Astrocyte (in vitro differentiated cells and primary cell): ENCODE data around the gene NAV2. TPM values are rescaled to one million over a fixed set of nuclear protein-coding genes. Genes with fewer than 3 reads are reported as not detected.

Experiments
- DNase-seq: peaks from one replicate; pipeline ENCODE4 v3.0.0-alpha.2; 2010; ENCODE audit warnings: low read depth
- FAIRE-seq: peaks from 2 replicates; lab custom pipeline; 2011; peaks lifted over from hg19 to GRCh38; lab: Jason Lieb, UNC
- H2AFZ ChIP-seq: 2 replicates; pipeline ENCODE4 v1.6.0; 2012; ENCODE audit warnings: low read depth, low read length, inconsistent platforms
- H3K27ac ChIP-seq: 2 replicates; pipeline ENCODE4 v1.5.1; 2011; ENCODE audit warnings: low read depth, low read length, inconsistent platforms
- H3K27me3 ChIP-seq: 2 replicates; pipeline ENCODE4 v1.6.0; 2011; ENCODE audit warnings: low read length, inconsistent platforms; ENCODE audit not compliant: insufficient read depth
- H3K36me3 ChIP-seq: 2 replicates; pipeline ENCODE4 v1.5.1; 2011; ENCODE audit warnings: low read length, inconsistent platforms; ENCODE audit not compliant: insufficient read depth
- H3K4me1 ChIP-seq: 2 replicates; pipeline ENCODE4 v1.5.1; 2011; ENCODE audit warnings: low read length, inconsistent platforms; ENCODE audit not compliant: insufficient read depth
- H3K4me2 ChIP-seq: 2 replicates; pipeline ENCODE4 v1.6.0; 2012; ENCODE audit warnings: low read length, inconsistent platforms
- H3K4me3 ChIP-seq: 2 replicates; pipeline ENCODE4 v1.5.1; 2011; ENCODE audit warnings: low read depth, mild to moderate bottlenecking, low read length, inconsistent platforms; ENCODE audit not compliant: insufficient read depth
- H3K79me2 ChIP-seq: 2 replicates; pipeline ENCODE4 v1.6.0; 2012; ENCODE audit warnings: mild to moderate bottlenecking, low read length, inconsistent platforms; ENCODE audit not compliant: insufficient read depth
- H3K9ac ChIP-seq: 2 replicates; pipeline ENCODE4 v1.6.0; 2012; ENCODE audit warnings: mild to moderate bottlenecking, low read length, inconsistent platforms
- H3K9me3 ChIP-seq: 2 replicates; pipeline ENCODE4 v1.5.1; 2012; ENCODE audit warnings: low read depth, mild to moderate bottlenecking, low read length, inconsistent platforms; ENCODE audit not compliant: insufficient read depth
- H4K20me1 ChIP-seq: 2 replicates; pipeline ENCODE4 v1.6.0; 2012; ENCODE audit warnings: low read length, inconsistent platforms; ENCODE audit not compliant: insufficient read depth
- H3K27ac Mint-ChIP-seq: one replicate; pipeline ENCODE4 v1.8.0; 2021; ENCODE audit warnings: mild to moderate bottlenecking, mixed read lengths; ENCODE audit not compliant: unreplicated experiment
- H3K27me3 Mint-ChIP-seq: one replicate; pipeline ENCODE4 v1.8.0; 2021; ENCODE audit warnings: low read depth, mixed read lengths; ENCODE audit not compliant: unreplicated experiment
- H3K36me3 Mint-ChIP-seq: one replicate; pipeline ENCODE4 v1.8.0; 2021; ENCODE audit warnings: low read depth, mixed read lengths; ENCODE audit not compliant: unreplicated experiment
- H3K4me1 Mint-ChIP-seq: one replicate; pipeline ENCODE4 v1.8.0; 2021; ENCODE audit warnings: low read depth, mixed read lengths; ENCODE audit not compliant: unreplicated experiment
- H3K4me3 Mint-ChIP-seq: one replicate; pipeline ENCODE4 v1.8.0; 2021; ENCODE audit warnings: mild to moderate bottlenecking, moderate library complexity, mixed read lengths; ENCODE audit not compliant: unreplicated experiment
- H3K9me3 Mint-ChIP-seq: one replicate; pipeline ENCODE4 v1.8.0; 2021; ENCODE audit warnings: mild to moderate bottlenecking, mixed read lengths; ENCODE audit not compliant: unreplicated experiment
- CTCF ChIP-seq: IDR thresholded peaks from 2 replicates; pipeline ENCODE4 v1.5.1; 2011; ENCODE audit warnings: low read depth, mild to moderate bottlenecking, inconsistent platforms, low read length, moderate library complexity; ENCODE audit not compliant: insufficient read depth
- EZH2 ChIP-seq: IDR thresholded peaks from 2 replicates; pipeline ENCODE4 v1.6.1; 2012; ENCODE audit warnings: mild to moderate bottlenecking, low read length, inconsistent platforms; ENCODE audit not compliant: insufficient read depth
- total RNA-seq: library from RNA; stranded (reverse); gene quantifications from 2 replicates; pipeline ENCODE4 v1.2.1, GENCODE V29; 2021

Gene NAV2
- total RNA-seq, 1 donor from 2014 or later = 20.6 TPM

GRCh38 chr11:19785265-19785664 is 72.6 kb downstream of the NAV2 start:
- H3K9me3 Mint-ChIP-seq = no peaks in the 10 kb centered on the region
- no peak for DNase-seq

GRCh38 chr11:19786644-19787043 is 74.0 kb downstream of the NAV2 start:
- no peaks in the 10 kb centered on the region for H3K4me1 ChIP-seq
- TF ChIP-seq EZH2 (no peak), CTCF (no peak)
- peaks cover 4% of the 10 kb centered on the region for H3K27me3 ChIP-seq
- Mint-ChIP-seq H3K27ac (no peak overlapping the region), H3K27me3 (peaks cover 30% of the 10 kb centered on the region), H3K4me1 (no peaks in the 10 kb centered on the region), H3K36me3 (no peaks in the 10 kb centered on the region), H3K9me3 (no peaks in the 10 kb centered on the region), H3K4me3 (no peak overlapping the region)
- H2AFZ ChIP-seq = no peak overlapping the region
- no peak overlapping the region for H3K9ac ChIP-seq
- no peak overlapping the region for H3K4me3 ChIP-seq
- H3K27ac ChIP-seq = no peak overlapping the region
- H3K4me2 ChIP-seq = no peak overlapping the region
- H3K36me3 ChIP-seq = no peaks in the 10 kb centered on the region
- DNase-seq (no peak), FAIRE-seq (no peak)
- H4K20me1 ChIP-seq = peaks cover 74% of the 10 kb centered on the region
- H3K9me3 ChIP-seq = no peaks in the 10 kb centered on the region
- H3K79me2 ChIP-seq = peaks cover 4% of the 10 kb centered on the region

More at GRCh38 chr11:19785265-19785664, 72.6 kb downstream of the NAV2 start:
- Histone ChIP-seq H3K27ac (no peak overlapping the region), H3K27me3 (peaks cover 3% of the 10 kb centered on the region), H3K4me2 (no peak overlapping the region), H2AFZ (no peak overlapping the region), H3K4me3 (no peak overlapping the region), H3K4me1 (no peaks in the 10 kb centered on the region), H3K9me3 (no peaks in the 10 kb centered on the region), H3K36me3 (no peaks in the 10 kb centered on the region), H3K9ac (no peak overlapping the region), H4K20me1 (peaks cover 73% of the 10 kb centered on the region), H3K79me2 (peaks cover 4% of the 10 kb centered on the region)
- FAIRE-seq = no peak
- Mint-ChIP-seq H3K4me3 (no peak overlapping the region), H3K4me1 (no peaks in the 10 kb centered on the region), H3K27me3 (peaks cover 25% of the 10 kb centered on the region), H3K36me3 (no peaks in the 10 kb centered on the region), H3K27ac (no peak overlapping the region)
- TF ChIP-seq CTCF (no peak), EZH2 (no peak)

GRCh38 chr11:19788435-19788834 is 75.8 kb downstream of the NAV2 start:
- peaks cover 78% of the 10 kb centered on the region for H4K20me1 ChIP-seq
- no peak overlapping the region for H3K4me2 ChIP-seq
- H3K4me3 ChIP-seq = no peak overlapping the region
- TF ChIP-seq EZH2 (no peak), CTCF (no peak)
- no peak overlapping the region for H3K9ac ChIP-seq
- H3K4me1 Mint-ChIP-seq = no peaks in the 10 kb centered on the region
- FAIRE-seq = no peak
- H3K9me3 Mint-ChIP-seq = peaks cover 2% of the 10 kb centered on the region
- H3K27me3 ChIP-seq = peaks cover 6% of the 10 kb centered on the region
- H3K36me3 ChIP-seq = no peaks in the 10 kb centered on the region
- peaks cover 6% of the 10 kb centered on the region for H3K79me2 ChIP-seq
- no peak overlapping the region for H2AFZ ChIP-seq
- H3K9me3 ChIP-seq = no peaks in the 10 kb centered on the region
- H3K36me3 Mint-ChIP-seq = no peaks in the 10 kb centered on the region
- no peak overlapping the region for H3K4me3 Mint-ChIP-seq
- no peaks in the 10 kb centered on the region for H3K4me1 ChIP-seq
- H3K27me3 Mint-ChIP-seq = peaks cover 36% of the 10 kb centered on the region
- H3K27ac ChIP-seq = no peak overlapping the region
- H3K27ac Mint-ChIP-seq = no peak overlapping the region
- DNase-seq = no peak
